ENCODE measurements around the gene RHOBTB3.

DNA sequence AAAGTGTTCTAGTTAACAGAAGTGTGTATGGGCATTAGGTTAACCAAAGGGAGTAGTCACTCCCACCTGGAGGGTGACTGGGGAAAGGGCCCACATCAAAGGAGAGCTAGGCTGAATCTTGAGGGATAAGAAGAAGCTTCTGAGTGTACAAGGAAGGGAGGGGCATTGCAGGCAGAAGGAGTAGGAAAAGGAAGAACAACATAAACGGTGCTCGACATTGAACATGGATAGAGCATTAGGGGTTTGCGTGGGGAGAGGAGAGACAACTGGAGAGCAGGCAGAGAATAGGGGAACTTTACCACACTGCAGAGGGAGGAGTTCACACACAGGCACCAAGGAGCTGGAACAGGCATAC lies 96.7 kb downstream of the RHOBTB3 start:
- TF ChIP-seq, protein P1, sequence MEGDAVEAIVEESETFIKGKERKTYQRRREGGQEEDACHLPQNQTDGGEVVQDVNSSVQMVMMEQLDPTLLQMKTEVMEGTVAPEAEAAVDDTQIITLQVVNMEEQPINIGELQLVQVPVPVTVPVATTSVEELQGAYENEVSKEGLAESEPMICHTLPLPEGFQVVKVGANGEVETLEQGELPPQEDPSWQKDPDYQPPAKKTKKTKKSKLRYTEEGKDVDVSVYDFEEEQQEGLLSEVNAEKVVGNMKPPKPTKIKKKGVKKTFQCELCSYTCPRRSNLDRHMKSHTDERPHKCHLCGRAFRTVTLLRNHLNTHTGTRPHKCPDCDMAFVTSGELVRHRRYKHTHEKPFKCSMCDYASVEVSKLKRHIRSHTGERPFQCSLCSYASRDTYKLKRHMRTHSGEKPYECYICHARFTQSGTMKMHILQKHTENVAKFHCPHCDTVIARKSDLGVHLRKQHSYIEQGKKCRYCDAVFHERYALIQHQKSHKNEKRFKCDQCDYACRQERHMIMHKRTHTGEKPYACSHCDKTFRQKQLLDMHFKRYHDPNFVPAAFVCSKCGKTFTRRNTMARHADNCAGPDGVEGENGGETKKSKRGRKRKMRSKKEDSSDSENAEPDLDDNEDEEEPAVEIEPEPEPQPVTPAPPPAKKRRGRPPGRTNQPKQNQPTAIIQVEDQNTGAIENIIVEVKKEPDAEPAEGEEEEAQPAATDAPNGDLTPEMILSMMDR (IDR thresholded peaks at IDR 0.05) = no peak
- no peak for TF ChIP-seq POLR2A (IDR thresholded peaks at IDR 0.05)
- TF ChIP-seq POLR2AphosphoS5 (IDR thresholded peaks at IDR 0.05) = no peak
